DMS114 treated with DMSO at 0.1 percent for 48 hours (cell line): ENCODE measurements around the gene TXNDC17.
A peak's percentile ranks its signal among the peaks of the same experiment; 100 is the strongest.
"Not testable (repeated sequence)": the region's sequence is repeated elsewhere in the genome, so short reads cannot be mapped to it uniquely, and the experiment has no call there.

ENCODE experiments used
- DNase-seq: peaks from one replicate; lab custom pipeline; 2025; ENCODE audit not compliant: unreplicated experiment; lab: John Stamatoyannopoulos, UW

TXNDC17 gene

GRCh38 chr17:6660101-6660500, 19.2 kb downstream of the TXNDC17 start:
- no peak for DNase-seq

GRCh38 chr17:6660805-6661463, 20.1 kb downstream of the TXNDC17 start:
- DNase-seq: no peak

GRCh38 chr17:6661464-6661848, 20.6 kb downstream of the TXNDC17 start:
- no peak for DNase-seq

GRCh38 chr17:6663200-6663599, 22.3 kb downstream of the TXNDC17 start:
- not testable (repeated sequence) for DNase-seq

GRCh38 chr17:6666077-6666521, 25.2 kb downstream of the TXNDC17 start:
- DNase-seq: peak; percentile 60

GRCh38 chr17:6666557-6666956, 25.7 kb downstream of the TXNDC17 start:
- DNase-seq: no peak

GRCh38 chr17:6667516-6667915, 26.7 kb downstream of the TXNDC17 start:
- no peak for DNase-seq

GRCh38 chr17:6668219-6668618, 27.4 kb downstream of the TXNDC17 start:
- DNase-seq: no peak

GRCh38 chr17:6668727-6669425, 28.0 kb downstream of the TXNDC17 start:
- no peak for DNase-seq

- no peak for DNase-seq
These were observed 28.8 kb downstream of the TXNDC17 start for GRCh38 chr17:6669479-6670212.

GRCh38 chr17:6670571-6670970, 29.7 kb downstream of the TXNDC17 start:
- DNase-seq: no peak

- DNase-seq: no peak
These were observed 30.1 kb downstream of the TXNDC17 start for GRCh38 chr17:6670999-6671398.

GRCh38 chr17:6671431-6671830, 30.6 kb downstream of the TXNDC17 start:
- no peak for DNase-seq

GRCh38 chr17:6674586-6674985, 33.7 kb downstream of the TXNDC17 start:
- no peak for DNase-seq

- no peak for DNase-seq
These were observed 34.5 kb downstream of the TXNDC17 start for GRCh38 chr17:6675201-6675825.

- no peak for DNase-seq
These were observed 35.9 kb downstream of the TXNDC17 start for GRCh38 chr17:6676802-6677157.

GRCh38 chr17:6677158-6677831, 36.4 kb downstream of the TXNDC17 start:
- DNase-seq: no peak

GRCh38 chr17:6677946-6678345, 37.1 kb downstream of the TXNDC17 start:
- DNase-seq: no peak

GRCh38 chr17:6679241-6679640, 38.4 kb downstream of the TXNDC17 start:
- no peak for DNase-seq

- no peak for DNase-seq
These were observed 40.3 kb downstream of the TXNDC17 start for GRCh38 chr17:6681176-6681575.

- DNase-seq: no peak
These were observed 40.8 kb downstream of the TXNDC17 start for GRCh38 chr17:6681671-6682070.
